DMS 273 (cell line): ENCODE results near the gene PI4K2A.

Experiments
- DNase-seq: peaks from one replicate; lab custom pipeline; 2025; ENCODE audit not compliant: unreplicated experiment; lab: John Stamatoyannopoulos, UW

PI4K2A gene

DNA sequence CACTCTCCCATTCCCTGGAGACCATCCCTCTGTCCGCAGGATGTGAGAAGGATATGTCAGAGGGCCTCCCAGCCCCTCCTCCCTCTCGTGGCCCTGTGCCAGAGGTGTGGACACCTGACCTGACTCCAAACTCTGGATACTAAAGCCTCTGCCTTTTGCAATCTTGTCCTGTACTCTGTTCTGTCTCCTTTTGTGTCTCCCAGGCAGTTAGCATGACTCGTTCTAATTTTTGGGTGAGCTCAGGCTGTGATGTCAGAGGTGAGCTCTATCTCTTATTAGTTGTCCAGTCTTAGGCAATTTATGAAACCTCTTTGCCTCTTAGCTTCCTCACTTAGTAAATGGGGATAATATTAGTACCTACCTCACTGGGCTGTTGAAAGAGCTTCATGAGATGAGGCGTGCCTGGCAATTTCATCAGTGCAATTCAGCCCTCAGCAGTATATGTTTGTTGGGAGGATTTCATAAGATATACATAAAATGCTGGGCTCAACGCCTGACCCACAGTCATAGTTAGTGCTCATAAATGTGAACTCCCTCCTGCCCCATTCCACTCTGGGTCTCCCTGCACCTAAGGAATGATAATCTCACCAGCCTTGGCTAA is 84.0 kb downstream of the PI4K2A start:
- no peak for DNase-seq
